H1 (cell line): Measurements from ENCODE around the gene RAP1A. TPM values are rescaled to one million over a fixed set of nuclear protein-coding genes. Genes with fewer than 3 reads are reported as not detected.

Experiments used
- CTCF ChIA-PET: fragments of 300-600 bp; sonication (Branson Sonifier 250); formaldehyde crosslinking; loops from one replicate; lab custom pipeline; 2021; ENCODE audit not compliant: partially characterized antibody; lab: Charles Lee
- POLR2A ChIA-PET: fragments of 300-600 bp; sonication (Branson Sonifier 250); formaldehyde crosslinking; loops from one replicate; lab custom pipeline; 2021; ENCODE audit warnings: inconsistent platforms; ENCODE audit not compliant: partially characterized antibody; lab: Charles Lee
- DNase-seq, 2 experiments: peaks; one replicate each; pipeline versions ENCODE4 v3.0.0 to v3.0.0-alpha.2; 2010 to 2022; ENCODE audit warnings: low spot score in 2 of 2, low read depth in 1 of 2, mixed read lengths in 1 of 2
- FAIRE-seq: peaks from 2 replicates; lab custom pipeline; 2011; peaks lifted over from hg19 to GRCh38; lab: Jason Lieb, UNC
- H2AFZ ChIP-seq: 2 replicates; pipeline ENCODE4 v1.8.1; 2012; ENCODE audit warnings: low read length, inconsistent platforms
- H2AK5ac ChIP-seq: 2 replicates; pipeline ENCODE4 v1.6.1; 2013; ENCODE audit warnings: low read depth, low read length
- H2BK120ac ChIP-seq: replicated peaks from 2 replicates; pipeline ENCODE3; 2013; ENCODE audit warnings: low read depth, low read length, inconsistent platforms
- H2BK12ac ChIP-seq: 2 replicates; pipeline ENCODE4 v1.6.1; 2013; ENCODE audit warnings: low read depth, low read length
- H2BK15ac ChIP-seq: 2 replicates; pipeline ENCODE4 v1.6.1; 2013; ENCODE audit warnings: low read length
- H2BK20ac ChIP-seq: 2 replicates; pipeline ENCODE4 v1.6.1; 2013; ENCODE audit warnings: low read length
- H2BK5ac ChIP-seq: 2 replicates; pipeline ENCODE4 v1.6.1; 2013; ENCODE audit warnings: low read depth, low read length
- H3K14ac ChIP-seq: 2 replicates; pipeline ENCODE4 v1.6.1; 2013; ENCODE audit warnings: inconsistent platforms; ENCODE audit not compliant: insufficient read length
- H3K18ac ChIP-seq: 2 replicates; pipeline ENCODE4 v1.6.1; 2013; ENCODE audit warnings: low read length; ENCODE audit errors: extremely low read depth
- H3K23ac ChIP-seq: 2 replicates; pipeline ENCODE4 v1.6.1; 2013; ENCODE audit warnings: inconsistent platforms; ENCODE audit not compliant: insufficient read length
- H3K23me2 ChIP-seq: 2 replicates; pipeline ENCODE4 v1.6.1; 2013; ENCODE audit warnings: low read depth, low read length
- H3K27ac ChIP-seq: 2 replicates; pipeline ENCODE4 v1.6.1; 2011; ENCODE audit warnings: low read depth, low read length, inconsistent platforms
- H3K27me3 ChIP-seq, 4 experiments: replicated peaks in 1 of 4; 1 replicate in 1 of 4; 2 replicates in 3 of 4; pipeline versions ENCODE4 v1.6.1 to v1.8.1; 2011 to 2013; ENCODE audit warnings: low read length in 3 of 4, mild to moderate bottlenecking in 3 of 4, inconsistent platforms in 2 of 4, mixed read lengths in 2 of 4, moderate library complexity in 1 of 4; ENCODE audit not compliant: control insufficient read depth in 3 of 4, insufficient read depth in 3 of 4; ENCODE audit errors: extremely low read depth in 1 of 4
- H3K36me3 ChIP-seq, 4 experiments: 2 replicates each; pipeline versions ENCODE4 v1.6.1 to v1.8.1; 2011 to 2013; ENCODE audit warnings: mild to moderate bottlenecking in 4 of 4, low read length in 3 of 4, moderate library complexity in 2 of 4, control low read depth in 1 of 4, inconsistent platforms in 1 of 4; ENCODE audit not compliant: insufficient read depth in 4 of 4, control insufficient read depth in 2 of 4
- H3K4ac ChIP-seq: replicated peaks from 2 replicates; pipeline ENCODE3; 2013; ENCODE audit warnings: low read length, low read depth, mixed read lengths, inconsistent platforms; ENCODE audit not compliant: insufficient read length
- H3K4me1 ChIP-seq, 4 experiments: replicated peaks in 1 of 4; 1 replicate in 1 of 4; 2 replicates in 3 of 4; pipeline versions ENCODE4 v1.6.1 to v1.8.1; 2011 to 2013; ENCODE audit warnings: low read length in 3 of 4, inconsistent platforms in 2 of 4, mixed read lengths in 1 of 4; ENCODE audit not compliant: insufficient read depth in 4 of 4, control insufficient read depth in 3 of 4
- H3K4me2 ChIP-seq, 2 experiments: 2 replicates each; pipeline versions ENCODE4 v1.6.1 to v1.8.1; 2011 to 2013; ENCODE audit warnings: low read depth in 2 of 2, low read length in 2 of 2, control low read depth in 1 of 2, inconsistent platforms in 1 of 2, mild to moderate bottlenecking in 1 of 2; ENCODE audit not compliant: insufficient read depth in 1 of 2
- H3K4me3 ChIP-seq, 4 experiments: fragments of 200-600, 300-600 bp in 1 of 4; sonication (generic), shearing (Covaris generic), sonication (Bioruptor Twin) in 1 of 4; 2 replicates each; pipeline versions ENCODE4 v1.5.1 to v1.8.1; 2011 to 2016; ENCODE audit warnings: low read length in 4 of 4, low read depth in 3 of 4, control low read depth in 2 of 4, inconsistent platforms in 2 of 4, mild to moderate bottlenecking in 2 of 4, mixed read lengths in 1 of 4, moderate library complexity in 1 of 4; ENCODE audit not compliant: insufficient read depth in 2 of 4; ENCODE audit errors: extremely low read depth in 1 of 4
- H3K56ac ChIP-seq: replicated peaks from 2 replicates; pipeline ENCODE3; 2013; ENCODE audit warnings: low read depth, mild to moderate bottlenecking, mixed read lengths, low read length, inconsistent platforms; ENCODE audit not compliant: insufficient read length
- H3K79me1 ChIP-seq: 2 replicates; pipeline ENCODE4 v1.6.1; 2013; ENCODE audit warnings: low read depth, low read length, control low read depth
- H3K79me2 ChIP-seq, 2 experiments: 2 replicates each; pipeline versions ENCODE4 v1.6.1 to v1.8.1; 2012 to 2013; ENCODE audit warnings: low read length in 2 of 2, mild to moderate bottlenecking in 2 of 2, inconsistent platforms in 1 of 2; ENCODE audit not compliant: insufficient read depth in 2 of 2, control insufficient read depth in 1 of 2
- H3K9ac ChIP-seq, 4 experiments: replicated peaks in 1 of 4; 1 replicate in 1 of 4; 2 replicates in 3 of 4; pipeline versions ENCODE4 v1.6.1 to v1.8.1; 2011 to 2013; ENCODE audit warnings: low read depth in 3 of 4, low read length in 3 of 4, control low read depth in 2 of 4, mild to moderate bottlenecking in 2 of 4, moderate library complexity in 2 of 4, inconsistent platforms in 1 of 4; ENCODE audit errors: extremely low read depth in 1 of 4
- H3K9me3 ChIP-seq, 2 experiments: 2 replicates each; pipeline versions ENCODE4 v1.6.1 to v1.8.1; 2012 to 2013; ENCODE audit warnings: mild to moderate bottlenecking in 2 of 2, moderate library complexity in 2 of 2, control low read depth in 1 of 2, inconsistent platforms in 1 of 2, low read depth in 1 of 2, low read length in 1 of 2, mixed read lengths in 1 of 2; ENCODE audit not compliant: insufficient read depth in 2 of 2
- H4K20me1 ChIP-seq, 2 experiments: replicated peaks in 1 of 2; 2 replicates each; pipeline versions ENCODE3 to v1.8.1; 2011 to 2013; ENCODE audit warnings: inconsistent platforms in 2 of 2, low read length in 2 of 2, mild to moderate bottlenecking in 1 of 2; ENCODE audit not compliant: insufficient read depth in 2 of 2, control insufficient read depth in 1 of 2
- H4K5ac ChIP-seq: 2 replicates; pipeline ENCODE4 v1.6.1; 2013; ENCODE audit warnings: low read length, low read depth, mixed read lengths, inconsistent platforms; ENCODE audit not compliant: insufficient read length
- H4K8ac ChIP-seq: 2 replicates; pipeline ENCODE4 v1.8.0; 2013; ENCODE audit warnings: mild to moderate bottlenecking, moderate library complexity, low read length, inconsistent platforms; ENCODE audit not compliant: insufficient read depth; ENCODE audit errors: extremely low read depth
- H4K91ac ChIP-seq: replicated peaks from 2 replicates; pipeline ENCODE3; 2013; ENCODE audit warnings: low read length, mixed read lengths, inconsistent platforms; ENCODE audit not compliant: insufficient read length
- BRCA1 ChIP-seq: IDR thresholded peaks from 2 replicates; pipeline ENCODE4 v1.6.1; 2012; ENCODE audit warnings: low read depth, low read length, improper control_type of control experiment
- CHD1 ChIP-seq: IDR thresholded peaks from 2 replicates; pipeline ENCODE4 v1.6.1; 2012; ENCODE audit warnings: low read depth, low read length, improper control_type of control experiment
- EP300 ChIP-seq, 2 experiments: IDR thresholded peaks; 1 replicate in 1 of 2; 2 replicates in 1 of 2; pipeline ENCODE4 v1.6.1; 2011 to 2012; ENCODE audit warnings: low read depth in 2 of 2, low read length in 2 of 2, mild to moderate bottlenecking in 2 of 2, borderline replicate concordance in 1 of 2, inconsistent platforms in 1 of 2, moderate library complexity in 1 of 2
- HDAC2 ChIP-seq, 2 experiments: fragments of 300-600 bp in 1 of 2; sonication (generic) in 1 of 2; IDR thresholded peaks; 2 replicates each; pipeline ENCODE4 v1.6.1; 2011 to 2012; ENCODE audit warnings: low read depth in 2 of 2, low read length in 2 of 2, mild to moderate bottlenecking in 2 of 2, moderate library complexity in 2 of 2, borderline replicate concordance in 1 of 2, inconsistent platforms in 1 of 2
- KDM1A ChIP-seq: fragments of 200-600, 300-600 bp; sonication (generic); IDR thresholded peaks from 2 replicates; pipeline ENCODE4 v1.7.1; 2016; ENCODE audit warnings: mild to moderate bottlenecking, low read length, borderline replicate concordance
- PHF8 ChIP-seq: fragments of 200-600 bp; sonication (generic); conservative IDR thresholded peaks from 2 replicates; pipeline ENCODE4 v1.7.1; 2012; ENCODE audit warnings: low read depth, mild to moderate bottlenecking, inconsistent platforms, low read length, moderate library complexity
- POLR2AphosphoS5 ChIP-seq: IDR thresholded peaks from 2 replicates; pipeline ENCODE4 v1.6.1; 2011; ENCODE audit warnings: low read depth, low read length
- RXRA ChIP-seq: IDR thresholded peaks from 2 replicates; pipeline ENCODE4 v1.6.1; 2011; ENCODE audit warnings: low read depth, mild to moderate bottlenecking, low read length, moderate library complexity; ENCODE audit not compliant: insufficient read depth
- TBP ChIP-seq: IDR thresholded peaks from 2 replicates; pipeline ENCODE4 v1.6.1; 2011; ENCODE audit warnings: low read depth, low read length, improper control_type of control experiment
- TEAD4 ChIP-seq: IDR thresholded peaks from 2 replicates; pipeline ENCODE4 v1.6.1; 2012; ENCODE audit warnings: low read depth, low read length, inconsistent platforms, mixed read lengths
- polyA plus RNA-seq, 7 experiments: library from polyadenylated mRNA; depleted of rRNA in 3 of 7; stranded (reverse) in 5 of 7; unstranded in 2 of 7; fragments of >200 nt in 5 of 7; fragments of 200-250 nt in 2 of 7; gene quantifications; 1 replicate in 5 of 7; 2 replicates in 1 of 7; 4 replicates in 1 of 7; pipeline versions ENCODE4 v1.2.1 to v1.2.3, GENCODE V29; 2011 to 2013; ENCODE audit warnings: missing spikeins in 2 of 7, mixed read lengths in 2 of 7
- total RNA-seq: library from RNA; stranded (reverse); fragmentation: NEBNext Ultra II Directional; extraction: Animal tissue kit (Norgen Biotek cat#: 25700); gene quantifications from 2 replicates; pipeline ENCODE4 v1.2.1, GENCODE V29; 2021
- TF ChIP-seq, protein P1 (sequence below), 3 experiments: IDR thresholded peaks; 1 replicate in 2 of 3; 2 replicates in 1 of 3; pipeline versions ENCODE4 v1.5.1 to v1.6.1; 2011; ENCODE audit warnings: low read length in 3 of 3, mild to moderate bottlenecking in 3 of 3, inconsistent platforms in 2 of 3, low read depth in 1 of 3, moderate library complexity in 1 of 3; ENCODE audit not compliant: insufficient read depth in 1 of 3; ENCODE audit errors: control extremely low read depth in 1 of 3

The RAP1A gene
- total and polyA plus RNA-seq, 2 of the 8 experiments (the other 6 are each of a cell fraction or from before 2014, with no cell fraction given): 10.9 to 35.8 TPM

DNA sequence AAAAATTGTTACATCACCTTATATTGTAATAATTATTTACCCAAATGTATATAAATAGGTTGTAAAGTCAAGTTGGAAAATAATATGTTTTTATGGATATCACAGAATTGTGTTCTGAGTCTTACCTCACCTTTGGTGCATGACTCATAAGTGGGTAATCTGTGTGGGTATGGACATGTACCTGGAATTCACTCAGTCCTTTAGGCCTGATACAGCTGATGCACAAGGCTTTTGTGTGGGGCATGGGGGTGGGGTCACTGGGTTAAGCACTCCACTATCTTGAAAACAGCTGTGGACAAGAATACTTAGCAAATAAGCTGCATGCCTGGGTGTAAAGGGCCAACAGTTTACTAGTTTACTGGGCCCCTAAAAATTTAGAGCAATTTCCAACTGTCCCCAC lies 85.2 kb downstream of the RAP1A start:
- no peak overlapping the region for H3K14ac ChIP-seq
- H2AFZ ChIP-seq: no peak overlapping the region
- H3K4me2 ChIP-seq: no peak overlapping the region
- H3K27ac ChIP-seq: no peak overlapping the region
- H3K9ac ChIP-seq: no peak overlapping the region; a peak in 1 of 7 replicates
- no peak overlapping the region for H2BK15ac ChIP-seq
- H3K23me2 ChIP-seq: no peaks in the 10 kb centered on the region
- H3K4me3 ChIP-seq: no peak overlapping the region
- FAIRE-seq: no peak
- H2BK5ac ChIP-seq: no peak overlapping the region
- no peak overlapping the region for H2BK12ac ChIP-seq
- H4K8ac ChIP-seq: no peak overlapping the region
- H2AK5ac ChIP-seq: no peak overlapping the region
- TF ChIP-seq CHD1 (no peak), TEAD4 (no peak), TBP (no peak), EP300 (IDR thresholded peaks at IDR 0.05; ENCODE audit: borderline replicate concordance in 1 of 2, low read depth in 2 of 2, low read length in 2 of 2) (no peak), PHF8 (no peak), RXRA (no peak), KDM1A (no peak), BRCA1 (no peak), HDAC2 (IDR thresholded peaks at IDR 0.05; ENCODE audit: borderline replicate concordance in 1 of 2, low read depth in 2 of 2, low read length in 2 of 2) (no peak), POLR2AphosphoS5 (no peak)
- TF ChIP-seq, protein P1, sequence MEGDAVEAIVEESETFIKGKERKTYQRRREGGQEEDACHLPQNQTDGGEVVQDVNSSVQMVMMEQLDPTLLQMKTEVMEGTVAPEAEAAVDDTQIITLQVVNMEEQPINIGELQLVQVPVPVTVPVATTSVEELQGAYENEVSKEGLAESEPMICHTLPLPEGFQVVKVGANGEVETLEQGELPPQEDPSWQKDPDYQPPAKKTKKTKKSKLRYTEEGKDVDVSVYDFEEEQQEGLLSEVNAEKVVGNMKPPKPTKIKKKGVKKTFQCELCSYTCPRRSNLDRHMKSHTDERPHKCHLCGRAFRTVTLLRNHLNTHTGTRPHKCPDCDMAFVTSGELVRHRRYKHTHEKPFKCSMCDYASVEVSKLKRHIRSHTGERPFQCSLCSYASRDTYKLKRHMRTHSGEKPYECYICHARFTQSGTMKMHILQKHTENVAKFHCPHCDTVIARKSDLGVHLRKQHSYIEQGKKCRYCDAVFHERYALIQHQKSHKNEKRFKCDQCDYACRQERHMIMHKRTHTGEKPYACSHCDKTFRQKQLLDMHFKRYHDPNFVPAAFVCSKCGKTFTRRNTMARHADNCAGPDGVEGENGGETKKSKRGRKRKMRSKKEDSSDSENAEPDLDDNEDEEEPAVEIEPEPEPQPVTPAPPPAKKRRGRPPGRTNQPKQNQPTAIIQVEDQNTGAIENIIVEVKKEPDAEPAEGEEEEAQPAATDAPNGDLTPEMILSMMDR (IDR thresholded peaks at IDR 0.05; ENCODE audit: control extremely low read depth in 1 of 3, insufficient read depth in 1 of 3, low read depth in 1 of 3, low read length in 3 of 3): no peak
- CTCF ChIA-PET: interaction anchor here (0.5 to 1.9 kb wide), 4 partner anchors 10 to 223 kb away, joined by 3 to 9 read pairs (median 4); no protein-coding TSS in a partner anchor
- no peak for DNase-seq
- H3K56ac ChIP-seq: no peak overlapping the region
- no peak overlapping the region for H4K5ac ChIP-seq
- H3K79me2 ChIP-seq: no peaks in the 10 kb centered on the region
- H2BK20ac ChIP-seq: no peak overlapping the region
- H3K18ac ChIP-seq: no peak overlapping the region
- no peaks in the 10 kb centered on the region for H3K4me1 ChIP-seq
- no peak overlapping the region for H3K4ac ChIP-seq
- H4K20me1 ChIP-seq: no peaks in the 10 kb centered on the region
- no peaks in the 10 kb centered on the region for H3K79me1 ChIP-seq
- peaks cover 0 to 18% (median 10%) of the 10 kb centered on the region in 4 experiments; a peak in 6 of 8 replicates for H3K36me3 ChIP-seq
- no peak overlapping the region for H3K23ac ChIP-seq
- H2BK120ac ChIP-seq: no peak overlapping the region
- H3K9me3 ChIP-seq: no peaks in the 10 kb centered on the region
- POLR2A ChIA-PET: interaction anchor here (1.6 kb wide), 1 partner anchor 51 kb away, joined by 5 read pairs; the partner anchor contains the start of gene DDX20
- no peaks in the 10 kb centered on the region for H3K27me3 ChIP-seq
- no peak overlapping the region for H4K91ac ChIP-seq
